ENCODE measurements around the gene DEFB121. TPM values are rescaled to one million over a fixed set of nuclear protein-coding genes. Genes with fewer than 3 reads are reported as not detected.
"Not testable (repeated sequence)": the region's sequence is repeated elsewhere in the genome, so short reads cannot be mapped to it uniquely, and the experiment has no call there.

Gene DEFB121
- polyA plus RNA-seq = not detected
- long read RNA-seq, donor 1 = 0 reads
- long read RNA-seq, donor 2 = 0 reads
- long read RNA-seq, donor 3 = 0 reads
- long read RNA-seq, donor 4 = 0 reads
- long read RNA-seq, donor 5 = 0 reads
- long read RNA-seq, donor 6 = 0 reads
- long read RNA-seq, donor 7 = 0 reads
- long read RNA-seq, donor 8 = 0 reads
- long read RNA-seq, donor 9 = 0 reads
- long read RNA-seq, donor 10 = 0 reads
- long read RNA-seq, donor 11 = 0 reads

GRCh38 chr20:31406115-31406514 lies at the start of gene DEFB121:
Gene DEFB121, minus strand, starts transcription at chr20:31406215. Its CDS starts 63 bp downstream, at chr20:31406152.
- 29% methylated on average over 1 of the region's 3 CpGs for WGBS (ENCODE audit: insufficient coverage, low lambda C conversion rate)
- peaks cover 5% of the 10 kb centered on the region for H3K9me3 ChIP-seq (ENCODE audit: control insufficient read depth, low read depth, low read length)
- no peak within 1 kb of the TSS for H3K27ac ChIP-seq (ENCODE audit: low read length)
- no peak for DNase-seq
- no peaks in the 10 kb centered on the region for H3K36me3 ChIP-seq (ENCODE audit: control insufficient read depth, insufficient read depth, low read length)
- no peak within 1 kb of the TSS for H3K4me3 ChIP-seq (ENCODE audit: low read length)
- no peaks in the 10 kb centered on the region for H3K4me1 ChIP-seq (ENCODE audit: control insufficient read depth, insufficient read depth, low read length)
- no peaks in the 10 kb centered on the region for H3K27me3 ChIP-seq (ENCODE audit: control insufficient read depth, insufficient read depth, low read length)

- no peaks in the 10 kb centered on the region for H3K4me1 ChIP-seq (ENCODE audit: control insufficient read depth, insufficient read depth, low read length)
- WGBS (ENCODE audit: insufficient coverage, low lambda C conversion rate) = no CpG with 5 or more reads among the region's 1 CpG
- no peak for DNase-seq
- H3K4me3 ChIP-seq (ENCODE audit: low read length) = no peak overlapping the region
- H3K27ac ChIP-seq (ENCODE audit: low read length) = no peak overlapping the region
- H3K9me3 ChIP-seq (ENCODE audit: control insufficient read depth, low read depth, low read length) = no peaks in the 10 kb centered on the region
- no peaks in the 10 kb centered on the region for H3K36me3 ChIP-seq (ENCODE audit: control insufficient read depth, insufficient read depth, low read length)
- no peaks in the 10 kb centered on the region for H3K27me3 ChIP-seq (ENCODE audit: control insufficient read depth, insufficient read depth, low read length)
Measured at GRCh38 chr20:31454361-31454760, 48.3 kb upstream of the DEFB121 start.

GRCh38 chr20:31452575-31452974 lies 46.6 kb upstream of the DEFB121 start:
- Histone ChIP-seq H3K27ac (ENCODE audit: low read length) (no peak overlapping the region), H3K4me1 (ENCODE audit: control insufficient read depth, insufficient read depth, low read length) (no peaks in the 10 kb centered on the region), H3K4me3 (ENCODE audit: low read length) (no peak overlapping the region), H3K27me3 (ENCODE audit: control insufficient read depth, insufficient read depth, low read length) (no peaks in the 10 kb centered on the region), H3K9me3 (ENCODE audit: control insufficient read depth, low read depth, low read length) (no peaks in the 10 kb centered on the region), H3K36me3 (ENCODE audit: control insufficient read depth, insufficient read depth, low read length) (no peaks in the 10 kb centered on the region)
- no CpG with 5 or more reads among the region's 2 CpGs for WGBS (ENCODE audit: insufficient coverage, low lambda C conversion rate)
- no peak for DNase-seq

GRCh38 chr20:31449511-31450414 lies 43.7 kb upstream of the DEFB121 start:
- no peaks in the 10 kb centered on the region for H3K36me3 ChIP-seq (ENCODE audit: control insufficient read depth, insufficient read depth, low read length)
- no peak overlapping the region for H3K4me3 ChIP-seq (ENCODE audit: low read length)
- H3K27me3 ChIP-seq (ENCODE audit: control insufficient read depth, insufficient read depth, low read length) = no peaks in the 10 kb centered on the region
- no peaks in the 10 kb centered on the region for H3K9me3 ChIP-seq (ENCODE audit: control insufficient read depth, low read depth, low read length)
- H3K27ac ChIP-seq (ENCODE audit: low read length) = no peak overlapping the region
- DNase-seq = no peak
- no CpG with 5 or more reads among the region's 8 CpGs for WGBS (ENCODE audit: insufficient coverage, low lambda C conversion rate)
- no peaks in the 10 kb centered on the region for H3K4me1 ChIP-seq (ENCODE audit: control insufficient read depth, insufficient read depth, low read length)

GRCh38 chr20:31446084-31446819 lies 40.2 kb upstream of the DEFB121 start:
- DNase-seq = no peak
- Histone ChIP-seq H3K4me3 (ENCODE audit: low read length) (no peak overlapping the region), H3K27me3 (ENCODE audit: control insufficient read depth, insufficient read depth, low read length) (no peaks in the 10 kb centered on the region), H3K36me3 (ENCODE audit: control insufficient read depth, insufficient read depth, low read length) (no peaks in the 10 kb centered on the region), H3K9me3 (ENCODE audit: control insufficient read depth, low read depth, low read length) (no peaks in the 10 kb centered on the region), H3K27ac (ENCODE audit: low read length) (no peak overlapping the region), H3K4me1 (ENCODE audit: control insufficient read depth, insufficient read depth, low read length) (no peaks in the 10 kb centered on the region)
- 84% methylated on average over 4 of the region's 12 CpGs for WGBS (ENCODE audit: insufficient coverage, low lambda C conversion rate)

GRCh38 chr20:31440012-31440659 lies 34.1 kb upstream of the DEFB121 start, which contains the start of gene DEFB123:
Gene DEFB123, plus strand, starts transcription at chr20:31440632. Its CDS starts 67 bp downstream, at chr20:31440699.
- no peak within 1 kb of the TSS for H3K4me3 ChIP-seq (ENCODE audit: low read length)
- 80% methylated on average over 1 of the region's 16 CpGs for WGBS (ENCODE audit: insufficient coverage, low lambda C conversion rate)
- no peak within 1 kb of the TSS for H3K27ac ChIP-seq (ENCODE audit: low read length)
- H3K36me3 ChIP-seq (ENCODE audit: control insufficient read depth, insufficient read depth, low read length) = no peaks in the 10 kb centered on the region
- H3K4me1 ChIP-seq (ENCODE audit: control insufficient read depth, insufficient read depth, low read length) = no peaks in the 10 kb centered on the region
- no peak for DNase-seq
- no peaks in the 10 kb centered on the region for H3K9me3 ChIP-seq (ENCODE audit: control insufficient read depth, low read depth, low read length)
- H3K27me3 ChIP-seq (ENCODE audit: control insufficient read depth, insufficient read depth, low read length) = no peaks in the 10 kb centered on the region

GRCh38 chr20:31430568-31431115 lies 24.6 kb upstream of the DEFB121 start:
- Histone ChIP-seq H3K27me3 (ENCODE audit: control insufficient read depth, insufficient read depth, low read length) (no peaks in the 10 kb centered on the region), H3K9me3 (ENCODE audit: control insufficient read depth, low read depth, low read length) (no peaks in the 10 kb centered on the region), H3K4me1 (ENCODE audit: control insufficient read depth, insufficient read depth, low read length) (no peaks in the 10 kb centered on the region), H3K36me3 (ENCODE audit: control insufficient read depth, insufficient read depth, low read length) (no peaks in the 10 kb centered on the region), H3K4me3 (ENCODE audit: low read length) (no peak overlapping the region), H3K27ac (ENCODE audit: low read length) (no peak overlapping the region)
- no CpG with 5 or more reads among the region's 4 CpGs for WGBS (ENCODE audit: insufficient coverage, low lambda C conversion rate)
- DNase-seq = no peak

GRCh38 chr20:31427576-31427975 lies 21.6 kb upstream of the DEFB121 start:
- H3K27ac ChIP-seq (ENCODE audit: low read length); H3K36me3 ChIP-seq (ENCODE audit: control insufficient read depth, insufficient read depth, low read length); H3K4me1 ChIP-seq (ENCODE audit: control insufficient read depth, insufficient read depth, low read length); DNase-seq; H3K27me3 ChIP-seq (ENCODE audit: control insufficient read depth, insufficient read depth, low read length); H3K9me3 ChIP-seq (ENCODE audit: control insufficient read depth, low read depth, low read length); H3K4me3 ChIP-seq (ENCODE audit: low read length): not testable (repeated sequence)
- no CpG with 5 or more reads among the region's 31 CpGs for WGBS (ENCODE audit: insufficient coverage, low lambda C conversion rate)

- not testable (repeated sequence) for H3K27ac ChIP-seq (ENCODE audit: low read length); H3K36me3 ChIP-seq (ENCODE audit: control insufficient read depth, insufficient read depth, low read length); DNase-seq; H3K4me1 ChIP-seq (ENCODE audit: control insufficient read depth, insufficient read depth, low read length); H3K4me3 ChIP-seq (ENCODE audit: low read length); H3K9me3 ChIP-seq (ENCODE audit: control insufficient read depth, low read depth, low read length); H3K27me3 ChIP-seq (ENCODE audit: control insufficient read depth, insufficient read depth, low read length)
- WGBS (ENCODE audit: insufficient coverage, low lambda C conversion rate) = no CpG with 5 or more reads among the region's 48 CpGs
Measured at GRCh38 chr20:31426891-31427551, 21.0 kb upstream of the DEFB121 start.

Measured in large intestine (tissue), 12 donors.